BLaER1 treated with 17β-estradiol and CSF1 and Interleukin-3, amounts not matched to agents 10 nM and 100 nM (cell line): ENCODE measurements around the gene FDXR.

ENCODE experiments used
- H3K27ac ChIP-seq, 11 experiments: shearing (Covaris generic); formaldehyde crosslinking; 2 replicates each; pipeline ENCODE4 v1.8.1; 2022
- H3K27me3 ChIP-seq, 11 experiments: shearing (Covaris generic); formaldehyde crosslinking; 2 replicates each; pipeline ENCODE4 v1.8.1; 2022
- H3K36me3 ChIP-seq, 11 experiments: shearing (Covaris generic); formaldehyde crosslinking; 2 replicates each; pipeline ENCODE4 v1.8.1; 2022
- H3K4me1 ChIP-seq, 10 experiments: shearing (Covaris generic); formaldehyde crosslinking; 2 replicates each; pipeline ENCODE4 v1.8.1; 2022
- H3K4me2 ChIP-seq, 11 experiments: shearing (Covaris generic); formaldehyde crosslinking; 2 replicates each; pipeline ENCODE4 v1.8.1; 2022
- H3K4me3 ChIP-seq, 10 experiments: shearing (Covaris generic); formaldehyde crosslinking; 2 replicates each; pipeline ENCODE4 v1.8.1; 2022
- H3K9ac ChIP-seq, 11 experiments: shearing (Covaris generic); formaldehyde crosslinking; 2 replicates each; pipeline ENCODE4 v1.8.1; 2022
- H3K9me3 ChIP-seq, 11 experiments: shearing (Covaris generic); formaldehyde crosslinking; replicated peaks in 1 of 11; 2 replicates each; pipeline ENCODE4 v1.8.1; 2022
- H4K20me1 ChIP-seq, 11 experiments: shearing (Covaris generic); formaldehyde crosslinking; 2 replicates each; pipeline ENCODE4 v1.8.1; 2022
- Cebpa-rat ChIP-seq, 11 experiments: shearing (Covaris generic); IDR thresholded peaks; 2 replicates each; pipeline ENCODE4 v1.8.1; 2022

Gene FDXR

DNA sequence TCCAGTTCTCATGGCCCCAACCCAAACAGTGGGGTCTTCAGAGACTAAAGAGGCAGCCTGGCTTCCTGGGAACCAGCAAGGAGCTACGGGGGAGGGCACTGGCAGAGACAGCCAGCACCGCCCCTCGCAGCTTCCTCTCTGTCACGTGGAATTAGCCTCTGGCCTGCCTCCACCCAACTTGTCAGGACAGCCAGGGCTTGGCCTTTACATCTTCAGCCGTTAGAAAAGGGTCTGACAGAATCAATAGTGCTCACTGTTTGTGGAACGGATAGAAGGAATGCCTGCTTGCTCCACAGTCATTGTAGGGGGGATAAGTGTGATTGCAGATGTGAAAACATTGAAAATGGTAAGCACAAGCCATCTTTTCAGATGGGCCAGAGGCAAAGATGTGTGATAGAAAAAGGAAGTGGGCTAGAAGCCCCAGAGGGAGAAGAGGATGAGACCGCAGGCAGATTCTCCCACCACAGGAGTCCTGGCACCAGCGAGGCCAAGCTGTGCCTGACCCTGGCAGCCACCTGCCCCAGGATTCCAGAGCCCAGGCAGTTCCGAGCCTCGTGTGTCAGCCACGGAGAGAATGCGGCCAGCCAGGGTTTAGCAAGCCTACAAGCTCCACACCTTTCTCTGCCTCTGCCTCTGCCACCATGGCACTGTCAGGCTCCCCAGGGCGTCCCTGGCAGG is 31.7 kb downstream of the FDXR start:
- Histone ChIP-seq H3K36me3 (peaks cover 0 to 33% (median 28%) of the 10 kb centered on the region in 11 experiments; a peak in 18 of 22 replicates), H3K9me3 (no peaks in the 10 kb centered on the region), H3K27me3 (peaks cover 17 to 29% (median 23%) of the 10 kb centered on the region in 11 experiments), H3K4me1 (peaks cover 46 to 76% (median 72%) of the 10 kb centered on the region in 10 experiments), H4K20me1 (peaks cover 0 to 88% (median 59%) of the 10 kb centered on the region in 11 experiments; a peak in 20 of 22 replicates), H3K4me2 (peak overlapping the region; percentile 90 to 97 (median 94)), H3K4me3 (peak overlapping the region in 7 of 10 experiments; percentile 17 to 36 (median 25); a peak in 9 of 20 replicates), H3K27ac (peak overlapping the region; percentile 13 to 65 (median 43); a peak in 20 of 22 replicates), H3K9ac (peak overlapping the region in 9 of 11 experiments; percentile 8 to 54 (median 39); a peak in 14 of 22 replicates)
- TF ChIP-seq Cebpa-rat (IDR thresholded peaks at IDR 0.05) = no peak

DNA sequence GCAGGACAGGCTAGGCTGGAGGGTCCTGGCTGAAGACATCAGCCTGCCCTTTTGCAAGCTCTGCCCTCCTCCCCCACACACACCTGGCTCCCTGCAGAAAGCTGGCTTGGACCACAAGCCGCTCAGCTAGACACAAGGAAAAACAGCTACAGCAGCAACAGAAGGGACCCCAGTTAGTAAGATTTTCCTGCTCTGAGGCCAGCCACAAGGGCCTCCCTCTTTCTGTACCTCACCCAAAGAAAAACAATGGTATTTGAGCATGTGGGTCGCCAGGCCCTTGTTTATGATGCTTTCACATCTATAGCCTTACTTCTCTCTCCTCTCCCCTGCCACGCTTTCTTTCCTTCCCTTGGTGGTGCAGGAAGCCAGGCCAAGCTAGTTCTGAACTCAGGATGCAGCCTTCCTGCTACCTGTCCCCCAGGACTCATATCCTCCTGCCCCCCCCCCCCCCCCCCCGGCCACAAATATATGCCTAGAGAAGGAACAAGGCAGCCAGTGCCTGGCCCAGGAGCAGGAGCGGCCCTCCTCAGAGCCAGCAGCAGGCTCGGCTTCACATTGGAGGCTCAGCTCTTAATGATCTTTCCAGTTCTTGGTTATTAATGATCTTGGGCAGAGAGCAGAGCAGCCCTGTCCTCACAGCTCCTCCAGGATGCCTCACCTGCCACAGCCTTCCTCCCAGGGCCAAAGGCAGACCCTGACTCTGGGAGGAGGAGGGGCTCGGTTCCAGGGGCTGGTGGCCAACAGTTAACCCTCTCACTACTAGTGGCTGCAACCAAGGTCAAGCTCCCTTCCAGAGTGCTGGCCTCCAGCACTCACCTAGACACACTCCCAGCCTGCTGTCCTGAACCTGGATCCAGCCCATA is 32.6 kb downstream of the FDXR start:
- Histone ChIP-seq H3K4me1 (peaks cover 49 to 85% (median 80%) of the 10 kb centered on the region in 10 experiments), H4K20me1 (peaks cover 6 to 94% (median 66%) of the 10 kb centered on the region in 11 experiments; a peak in 20 of 22 replicates), H3K4me3 (peak overlapping the region in 7 of 10 experiments; percentile 17 to 36 (median 25); a peak in 9 of 20 replicates), H3K9ac (peak overlapping the region in 9 of 11 experiments; percentile 6 to 48 (median 28); a peak in 15 of 22 replicates), H3K36me3 (peaks cover 0 to 42% (median 37%) of the 10 kb centered on the region in 11 experiments; a peak in 18 of 22 replicates), H3K27me3 (peaks cover 17 to 29% (median 23%) of the 10 kb centered on the region in 11 experiments), H3K27ac (peak overlapping the region; percentile 13 to 65 (median 43); a peak in 17 of 22 replicates), H3K4me2 (peak overlapping the region; percentile 90 to 97 (median 94)), H3K9me3 (no peaks in the 10 kb centered on the region)
- no peak for TF ChIP-seq Cebpa-rat (IDR thresholded peaks at IDR 0.05)

- Histone ChIP-seq H3K4me2 (peak overlapping the region in 10 of 11 experiments; percentile 24 to 97 (median 94); a peak in 18 of 22 replicates), H3K9me3 (no peaks in the 10 kb centered on the region), H3K4me3 (no peak overlapping the region; a peak in 1 of 20 replicates), H3K27ac (peak overlapping the region in 1 of 11 experiments; percentile 3; a peak in 1 of 22 replicates), H3K9ac (no peak overlapping the region), H3K36me3 (peaks cover 0 to 46% (median 40%) of the 10 kb centered on the region in 11 experiments; a peak in 18 of 22 replicates), H4K20me1 (peaks cover 20 to 98% (median 83%) of the 10 kb centered on the region in 11 experiments; a peak in 21 of 22 replicates), H3K27me3 (peaks cover 7 to 17% (median 14%) of the 10 kb centered on the region in 11 experiments), H3K4me1 (peaks cover 69 to 98% (median 97%) of the 10 kb centered on the region in 10 experiments)
- TF ChIP-seq Cebpa-rat (IDR thresholded peaks at IDR 0.05) = no peak
Observed at GRCh38 chr17:74838274-74838673, 34.5 kb downstream of the FDXR start.

- H3K9me3 ChIP-seq = no peaks in the 10 kb centered on the region
- H3K27me3 ChIP-seq = peaks cover 0 to 3% (median 0%) of the 10 kb centered on the region in 11 experiments; a peak in 8 of 22 replicates
- H3K4me1 ChIP-seq = peaks cover 67 to 100% (median 100%) of the 10 kb centered on the region in 10 experiments
- H3K27ac ChIP-seq = peak overlapping the region in 1 of 11 experiments; percentile 4; a peak in 1 of 22 replicates
- H3K4me2 ChIP-seq = peak overlapping the region in 9 of 11 experiments; percentile 64 to 97 (median 94); a peak in 18 of 22 replicates
- no peak overlapping the region; a peak in 1 of 20 replicates for H3K4me3 ChIP-seq
- H3K36me3 ChIP-seq = peaks cover 0 to 49% (median 40%) of the 10 kb centered on the region in 11 experiments; a peak in 18 of 22 replicates
- no peak overlapping the region for H3K9ac ChIP-seq
- H4K20me1 ChIP-seq = peaks cover 18 to 100% (median 86%) of the 10 kb centered on the region in 11 experiments; a peak in 21 of 22 replicates
- TF ChIP-seq Cebpa-rat (IDR thresholded peaks at IDR 0.05) = no peak
Observed at GRCh38 chr17:74836691-74837467, 35.9 kb downstream of the FDXR start.

DNA sequence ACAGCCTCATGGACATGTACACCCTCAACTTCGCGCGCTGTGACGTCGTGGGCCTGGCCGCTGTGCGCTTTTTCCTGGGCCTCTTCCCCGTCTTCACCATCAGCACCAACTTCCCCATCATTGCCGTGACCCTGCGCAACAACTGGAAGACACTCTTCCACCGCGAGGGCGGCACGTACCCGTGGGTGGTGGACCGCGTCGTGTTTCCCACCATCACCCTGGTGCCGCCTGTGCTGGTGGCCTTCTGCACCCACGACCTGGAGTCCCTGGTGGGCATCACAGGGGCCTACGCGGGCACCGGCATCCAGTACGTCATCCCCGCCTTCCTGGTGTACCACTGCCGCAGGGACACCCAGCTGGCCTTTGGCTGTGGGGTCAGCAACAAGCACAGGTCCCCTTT is 36.6 kb downstream of the FDXR start:
- no peaks in the 10 kb centered on the region for H3K9me3 ChIP-seq

GRCh38 chr17:74833501-74834377 is 39.1 kb downstream of the FDXR start:
- peak overlapping the region; percentile 84 to 97 (median 94) for H3K4me2 ChIP-seq
- H3K4me1 ChIP-seq = peaks cover 35 to 93% (median 88%) of the 10 kb centered on the region in 10 experiments
- peaks cover 12 to 100% (median 88%) of the 10 kb centered on the region in 11 experiments; a peak in 20 of 22 replicates for H4K20me1 ChIP-seq
- H3K27me3 ChIP-seq = no peaks in the 10 kb centered on the region
- peak overlapping the region in 9 of 11 experiments; percentile 4 to 76 (median 29); a peak in 11 of 22 replicates for H3K9ac ChIP-seq
- peak in 3 of 11 experiments; percentile 29 to 60 (median 41); a peak in 2 of 22 replicates for TF ChIP-seq Cebpa-rat (IDR thresholded peaks at IDR 0.05)
- peak overlapping the region in 3 of 10 experiments; percentile 17 to 24 (median 18); a peak in 3 of 20 replicates for H3K4me3 ChIP-seq
- H3K9me3 ChIP-seq = peaks cover 0 to 9% (median 0%) of the 10 kb centered on the region in 11 experiments; a peak in 3 of 22 replicates
- H3K36me3 ChIP-seq = peaks cover 0 to 72% (median 56%) of the 10 kb centered on the region in 11 experiments; a peak in 19 of 22 replicates
- peak overlapping the region in 8 of 11 experiments; percentile 12 to 89 (median 44); a peak in 11 of 22 replicates for H3K27ac ChIP-seq

More for the DNA sequence above, 36.6 kb downstream of the FDXR start:
- Histone ChIP-seq H3K4me3 (no peak overlapping the region), H3K27ac (no peak overlapping the region), H3K9ac (no peak overlapping the region), H3K4me2 (peak overlapping the region in 9 of 11 experiments; percentile 64 to 97 (median 94); a peak in 15 of 22 replicates), H4K20me1 (peaks cover 12 to 100% (median 87%) of the 10 kb centered on the region in 11 experiments; a peak in 20 of 22 replicates), H3K27me3 (no peaks in the 10 kb centered on the region), H3K4me1 (peaks cover 60 to 100% (median 100%) of the 10 kb centered on the region in 10 experiments), H3K36me3 (peaks cover 0 to 53% (median 40%) of the 10 kb centered on the region in 11 experiments; a peak in 18 of 22 replicates)
- TF ChIP-seq Cebpa-rat (IDR thresholded peaks at IDR 0.05) = no peak
